Fibroblast of mammary gland (primary cell): ENCODE measurements around the gene GRIP1.

ENCODE experiments used
- DNase-seq: peaks from one replicate; pipeline ENCODE4 v3.0.0-alpha.2; 2010; ENCODE audit warnings: low read depth
- H3K4me3 ChIP-seq: 2 replicates; pipeline ENCODE4 v1.5.1; 2011; ENCODE audit warnings: low read depth, mild to moderate bottlenecking, low read length, moderate library complexity; ENCODE audit not compliant: control insufficient read depth
- TF ChIP-seq, protein P1 (sequence below): conservative IDR thresholded peaks from 2 replicates; pipeline ENCODE4 v1.5.1; 2011; ENCODE audit warnings: low read depth, low read length, inconsistent platforms; ENCODE audit not compliant: control insufficient read depth, insufficient read depth

Gene GRIP1

GRCh38 chr12:66367015-66367667 lies 311.7 kb downstream of the GRIP1 start:
- no peak overlapping the region for H3K4me3 ChIP-seq
- TF ChIP-seq, protein P1, sequence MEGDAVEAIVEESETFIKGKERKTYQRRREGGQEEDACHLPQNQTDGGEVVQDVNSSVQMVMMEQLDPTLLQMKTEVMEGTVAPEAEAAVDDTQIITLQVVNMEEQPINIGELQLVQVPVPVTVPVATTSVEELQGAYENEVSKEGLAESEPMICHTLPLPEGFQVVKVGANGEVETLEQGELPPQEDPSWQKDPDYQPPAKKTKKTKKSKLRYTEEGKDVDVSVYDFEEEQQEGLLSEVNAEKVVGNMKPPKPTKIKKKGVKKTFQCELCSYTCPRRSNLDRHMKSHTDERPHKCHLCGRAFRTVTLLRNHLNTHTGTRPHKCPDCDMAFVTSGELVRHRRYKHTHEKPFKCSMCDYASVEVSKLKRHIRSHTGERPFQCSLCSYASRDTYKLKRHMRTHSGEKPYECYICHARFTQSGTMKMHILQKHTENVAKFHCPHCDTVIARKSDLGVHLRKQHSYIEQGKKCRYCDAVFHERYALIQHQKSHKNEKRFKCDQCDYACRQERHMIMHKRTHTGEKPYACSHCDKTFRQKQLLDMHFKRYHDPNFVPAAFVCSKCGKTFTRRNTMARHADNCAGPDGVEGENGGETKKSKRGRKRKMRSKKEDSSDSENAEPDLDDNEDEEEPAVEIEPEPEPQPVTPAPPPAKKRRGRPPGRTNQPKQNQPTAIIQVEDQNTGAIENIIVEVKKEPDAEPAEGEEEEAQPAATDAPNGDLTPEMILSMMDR = no peak
- no peak for DNase-seq

GRCh38 chr12:66365718-66366490 lies 313.0 kb downstream of the GRIP1 start:
- H3K4me3 ChIP-seq = no peak overlapping the region
- DNase-seq = no peak

GRCh38 chr12:66361703-66362102 lies 317.2 kb downstream of the GRIP1 start:
- no peak for DNase-seq
- TF ChIP-seq, protein P1 = no peak
- no peak overlapping the region for H3K4me3 ChIP-seq

More at GRCh38 chr12:66365718-66366490, 313.0 kb downstream of the GRIP1 start:
- TF ChIP-seq, protein P1 = no peak

- H3K4me3 ChIP-seq = no peak overlapping the region
- TF ChIP-seq, protein P1 = no peak
- no peak for DNase-seq
Observed at GRCh38 chr12:66359300-66359699, 319.6 kb downstream of the GRIP1 start.

- DNase-seq = no peak
- TF ChIP-seq, protein P1 = no peak
- no peak overlapping the region for H3K4me3 ChIP-seq
Observed at GRCh38 chr12:66354291-66354690, 324.6 kb downstream of the GRIP1 start.

DNA sequence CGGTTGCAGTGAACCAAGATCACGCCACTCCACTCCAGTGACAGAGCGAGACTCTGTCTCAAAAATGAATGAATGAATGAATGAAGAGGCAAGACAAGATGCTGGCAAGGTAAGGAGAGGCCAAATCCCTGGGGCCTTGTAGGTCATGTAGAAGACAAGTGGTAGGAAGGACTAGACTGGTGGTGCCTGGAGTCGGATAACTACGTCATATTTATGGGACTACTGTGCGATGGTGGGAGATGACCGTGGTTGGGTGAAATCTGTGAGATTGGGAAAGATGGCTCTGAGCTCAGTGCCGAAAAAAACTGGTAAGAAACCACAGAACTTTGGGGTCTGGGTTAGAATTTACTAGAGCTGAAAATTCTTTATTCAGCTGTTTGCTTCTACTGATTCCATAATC lies 326.0 kb downstream of the GRIP1 start:
- DNase-seq = no peak
- no peak overlapping the region for H3K4me3 ChIP-seq
- TF ChIP-seq, protein P1 = no peak
